GM12865 (cell line): Measurements from ENCODE around the gene LAMA2.

Experiments used
- DNase-seq: peaks from one replicate; pipeline ENCODE4 v3.0.0; 2010; ENCODE audit warnings: low read depth
- H3K4me3 ChIP-seq: 2 replicates; pipeline ENCODE4 v1.5.1; 2011; ENCODE audit warnings: mild to moderate bottlenecking, low read depth, low read length, control low read depth
- CTCF ChIP-seq: IDR thresholded peaks from 2 replicates; pipeline ENCODE4 v1.5.1; 2011; ENCODE audit warnings: low read length, control low read depth, low read depth, inconsistent platforms; ENCODE audit not compliant: insufficient read depth; ENCODE audit errors: missing control alignments

Gene LAMA2

GRCh38 chr6:128993166-128993565 is 110.2 kb downstream of the LAMA2 start:
- no peak for DNase-seq
- no peak for TF ChIP-seq CTCF
- H3K4me3 ChIP-seq = no peak overlapping the region

GRCh38 chr6:128997880-128998279 is 114.9 kb downstream of the LAMA2 start:
- DNase-seq = no peak
- TF ChIP-seq CTCF = no peak
- H3K4me3 ChIP-seq = no peak overlapping the region

- no peak for TF ChIP-seq CTCF
Observed at GRCh38 chr6:129006724-129007514, 124.0 kb downstream of the LAMA2 start.

GRCh38 chr6:129007701-129008373 is 124.9 kb downstream of the LAMA2 start:
- TF ChIP-seq CTCF = no peak
- H3K4me3 ChIP-seq = no peak overlapping the region
- DNase-seq = no peak

More at GRCh38 chr6:129006724-129007514, 124.0 kb downstream of the LAMA2 start:
- DNase-seq = no peak
- no peak overlapping the region for H3K4me3 ChIP-seq

- TF ChIP-seq CTCF = no peak
- no peak for DNase-seq
- no peak overlapping the region for H3K4me3 ChIP-seq
Observed at GRCh38 chr6:129008591-129008990, 125.7 kb downstream of the LAMA2 start.

- H3K4me3 ChIP-seq = no peak overlapping the region
- no peak for DNase-seq
- TF ChIP-seq CTCF = no peak
Observed at GRCh38 chr6:129009851-129010250, 126.9 kb downstream of the LAMA2 start.
